Endothelial cell of umbilical vein (primary cell): ENCODE results near the gene FAM83D. TPM values are rescaled to one million over a fixed set of nuclear protein-coding genes. Genes with fewer than 3 reads are reported as not detected.
"Not testable (repeated sequence)": the region's sequence is repeated elsewhere in the genome, so short reads cannot be mapped to it uniquely, and the experiment has no call there.

Source experiments
- BruUV-seq: library from RNA; stranded (reverse); fragments of 400-500 nt; replicated peaks from 2 replicates; lab custom pipeline; 2021; lab: Mats Ljungman, UMichigan
- CTCF ChIA-PET: fragments of 300-600, 350-600 bp; sonication (Branson Sonifier 250); formaldehyde crosslinking; loops from one replicate; lab custom pipeline; 2021; ENCODE audit warnings: antibody characterized with exemption, inconsistent platforms; lab: Charles Lee
- POLR2A ChIA-PET: fragments of 300-600, 350-600 bp; sonication (Branson Sonifier 250); formaldehyde crosslinking; loops from one replicate; lab custom pipeline; 2021; ENCODE audit warnings: antibody characterized with exemption, inconsistent platforms; lab: Charles Lee
- DNase-seq: peaks from one replicate; pipeline ENCODE4 v3.0.0-alpha.2; 2011; ENCODE audit warnings: low read depth, low spot score
- FAIRE-seq: peaks from 2 replicates; lab custom pipeline; 2011; peaks lifted over from hg19 to GRCh38; lab: Jason Lieb, UNC
- H2AFZ ChIP-seq: 2 replicates; pipeline ENCODE4 v1.6.0; 2012; ENCODE audit warnings: low read depth, low read length, control low read depth, inconsistent platforms
- H3K27ac ChIP-seq: 2 replicates; pipeline ENCODE4 v1.5.1; 2011; ENCODE audit warnings: low read depth, mild to moderate bottlenecking, control low read depth, low read length, moderate library complexity; ENCODE audit not compliant: insufficient read depth
- H3K27me3 ChIP-seq, 2 experiments: 2 replicates each; pipeline versions ENCODE4 v1.6.0 to v1.6.1; 2011; ENCODE audit warnings: low read length in 2 of 2, mixed read lengths in 1 of 2; ENCODE audit not compliant: control insufficient read depth in 2 of 2, insufficient read depth in 2 of 2
- H3K36me3 ChIP-seq, 2 experiments: 2 replicates in 1 of 2; 3 replicates in 1 of 2; pipeline ENCODE4 v1.5.1; 2011; ENCODE audit warnings: low read length in 2 of 2, mild to moderate bottlenecking in 1 of 2, moderate library complexity in 1 of 2; ENCODE audit not compliant: control insufficient read depth in 2 of 2, insufficient read depth in 2 of 2; ENCODE audit errors: extremely low read depth in 1 of 2
- H3K4me1 ChIP-seq: 3 replicates; pipeline ENCODE4 v1.5.1; 2011; ENCODE audit warnings: mild to moderate bottlenecking, low read length; ENCODE audit not compliant: control insufficient read depth, insufficient read depth; ENCODE audit errors: extremely low read depth
- H3K4me2 ChIP-seq: 2 replicates; pipeline ENCODE4 v1.6.1; 2011; ENCODE audit warnings: low read length, control low read depth, mixed read lengths; ENCODE audit not compliant: insufficient read depth
- H3K4me3 ChIP-seq, 3 experiments: fragments of 200-600 bp in 1 of 3; sonication (generic), shearing (Covaris generic) in 1 of 3; replicated peaks in 1 of 3; 2 replicates each; pipeline ENCODE4 v1.5.1; 2011 to 2016; ENCODE audit warnings: control low read depth in 3 of 3, low read length in 3 of 3, mild to moderate bottlenecking in 2 of 3, inconsistent platforms in 1 of 3, low read depth in 1 of 3, moderate library complexity in 1 of 3; ENCODE audit not compliant: insufficient read depth in 1 of 3
- H3K79me2 ChIP-seq: 2 replicates; pipeline ENCODE4 v1.6.0; 2012; ENCODE audit warnings: low read length, inconsistent platforms; ENCODE audit not compliant: control insufficient read depth, insufficient read depth
- H3K9ac ChIP-seq: replicated peaks from 2 replicates; pipeline ENCODE3; 2011; ENCODE audit warnings: low read length, control low read depth; ENCODE audit not compliant: insufficient read depth; ENCODE audit errors: extremely low read depth
- H3K9me1 ChIP-seq: replicated peaks from 3 replicates; pipeline ENCODE4 v1.6.0; 2011; ENCODE audit warnings: mild to moderate bottlenecking, low read length; ENCODE audit not compliant: control insufficient read depth, insufficient read depth; ENCODE audit errors: extremely low read depth
- H3K9me3 ChIP-seq: replicated peaks from 2 replicates; pipeline ENCODE4 v1.5.1; 2012; ENCODE audit warnings: low read length, inconsistent platforms; ENCODE audit not compliant: control insufficient read depth, insufficient read depth
- H4K20me1 ChIP-seq: replicated peaks from 2 replicates; pipeline ENCODE3; 2011; ENCODE audit warnings: mild to moderate bottlenecking, low read length; ENCODE audit not compliant: control insufficient read depth, insufficient read depth; ENCODE audit errors: extremely low read depth
- GATA2 ChIP-seq: IDR thresholded peaks from 2 replicates; pipeline ENCODE4 v1.7.0; 2011; ENCODE audit warnings: low read depth, mild to moderate bottlenecking, moderate library complexity, mixed read lengths, low read length; ENCODE audit not compliant: insufficient read length, insufficient read depth
- MAX ChIP-seq: IDR thresholded peaks from 2 replicates; pipeline ENCODE4 v1.6.1; 2011; ENCODE audit not compliant: insufficient read depth, insufficient read length
- POLR2A ChIP-seq: IDR thresholded peaks from 2 replicates; pipeline ENCODE4 v1.6.1; 2012; ENCODE audit warnings: low read depth, mild to moderate bottlenecking, control low read depth, low read length
- dilution Hi-C: fragments of 300-500 bp; cut with MboI; formaldehyde crosslinking; loops from one replicate; pipeline ENCODE4 v1.15.0; 2019; ENCODE audit warnings: low sequenced_read_pairs; ENCODE audit not compliant: extremely low pct_ligation_motif_present
- intact Hi-C: fragments of 100-400 bp; cut with micrococcal nuclease; formaldehyde crosslinking; loops from one replicate; pipeline ENCODE4 v1.10.0; 2022
- polyA plus RNA-seq, 4 experiments: library from polyadenylated mRNA; depleted of rRNA in 3 of 4; stranded (reverse) in 3 of 4; unstranded in 1 of 4; fragments of >200 nt; gene quantifications; 2 replicates each; pipeline versions ENCODE4 v1.2.1 to v1.2.3, GENCODE V29; 2011 to 2012; ENCODE audit warnings: missing spikeins in 1 of 4
- total RNA-seq: library from RNA; stranded (reverse); gene quantifications from 2 replicates; pipeline ENCODE4 v1.2.3, GENCODE V29; 2021

Gene FAM83D
- total and polyA plus RNA-seq, 2 donors (not counting 3 experiments of a cell fraction or from before 2014, with no cell fraction given): 41.0 to 46.0 TPM

GRCh38 chr20:38957235-38957876 is 31.1 kb downstream of the FAM83D start:
- peaks cover 11% of the 10 kb centered on the region for H3K4me1 ChIP-seq
- H3K9ac ChIP-seq: no peak overlapping the region
- FAIRE-seq (no peak), DNase-seq (no peak)
- no peaks in the 10 kb centered on the region for H3K9me1 ChIP-seq
- CTCF ChIA-PET: no interaction called here
- no peak overlapping the region for H3K27ac ChIP-seq
- peaks cover under 1 to 8% of the 10 kb centered on the region in 2 experiments for H3K36me3 ChIP-seq
- no peaks in the 10 kb centered on the region for H4K20me1 ChIP-seq
- peaks cover under 1% of the 10 kb centered on the region for H3K79me2 ChIP-seq
- no peak overlapping the region for H3K4me3 ChIP-seq
- dilution Hi-C loops: no loop called here
- no TSS peak for BruUV-seq
- no peak for TF ChIP-seq POLR2A
- intact Hi-C loops: no loop called here
- no peak overlapping the region for H2AFZ ChIP-seq
- no peak overlapping the region for H3K4me2 ChIP-seq
- POLR2A ChIA-PET: no interaction called here
- no peaks in the 10 kb centered on the region for H3K27me3 ChIP-seq
- no peaks in the 10 kb centered on the region for H3K9me3 ChIP-seq

- CTCF ChIA-PET: no interaction called here
- BruUV-seq: no TSS peak
Observed at GRCh38 chr20:38957915-38958485, 31.8 kb downstream of the FAM83D start.

DNA sequence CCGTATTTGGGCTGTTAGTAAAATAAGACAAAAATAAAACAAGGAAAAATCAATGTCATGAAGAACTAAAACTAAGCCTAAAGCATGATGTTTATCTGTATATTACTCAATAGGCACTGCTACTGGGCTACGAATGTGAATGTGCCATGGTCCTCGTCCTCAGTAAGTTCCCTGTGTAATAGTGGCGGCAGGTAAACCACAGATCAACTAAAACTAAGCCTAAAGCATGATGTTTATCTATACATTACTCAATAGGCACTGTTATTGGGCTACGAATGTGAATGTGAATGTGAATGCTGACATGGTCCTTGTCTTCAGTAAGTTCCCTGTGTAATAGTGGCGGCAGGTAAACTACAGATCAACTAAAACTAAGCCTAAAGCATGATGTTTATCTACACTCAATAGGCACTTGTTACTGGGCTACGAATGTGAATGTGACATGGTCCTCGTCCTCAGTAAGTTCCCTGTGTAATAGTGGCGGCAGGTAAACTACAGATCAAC is 34.0 kb downstream of the FAM83D start:
- Histone ChIP-seq H3K4me1 (peaks cover 19% of the 10 kb centered on the region), H3K79me2 (peaks cover 22% of the 10 kb centered on the region)
- CTCF ChIA-PET, BruUV-seq, H3K4me3 ChIP-seq, H3K27ac ChIP-seq, H2AFZ ChIP-seq, H3K4me2 ChIP-seq, H3K9ac ChIP-seq, DNase-seq, H3K9me3 ChIP-seq, FAIRE-seq, H3K9me1 ChIP-seq, POLR2A ChIA-PET, intact Hi-C loops, dilution Hi-C loops, H3K27me3 ChIP-seq, H3K36me3 ChIP-seq, H4K20me1 ChIP-seq: not testable (repeated sequence)

More at GRCh38 chr20:38957915-38958485, 31.8 kb downstream of the FAM83D start:
- intact Hi-C loops (no loop called here), dilution Hi-C loops (no loop called here)
- Histone ChIP-seq H3K9ac (no peak overlapping the region), H2AFZ (no peak overlapping the region), H4K20me1 (no peaks in the 10 kb centered on the region), H3K9me3 (no peaks in the 10 kb centered on the region), H3K4me1 (peaks cover 15% of the 10 kb centered on the region), H3K79me2 (peaks cover 6% of the 10 kb centered on the region), H3K4me2 (no peak overlapping the region), H3K27me3 (no peaks in the 10 kb centered on the region), H3K4me3 (no peak overlapping the region), H3K27ac (no peak overlapping the region), H3K9me1 (no peaks in the 10 kb centered on the region), H3K36me3 (peaks cover 0 to 6% of the 10 kb centered on the region in 2 experiments)
- FAIRE-seq (no peak), DNase-seq (no peak)
- POLR2A ChIA-PET: no interaction called here
- TF ChIP-seq MAX: no peak
- TF ChIP-seq POLR2A: no peak
- no peak for TF ChIP-seq GATA2
